GM19043 (cell line): Measurements from ENCODE around the gene IL1RAPL2.
"Not testable (repeated sequence)": the region's sequence is repeated elsewhere in the genome, so short reads cannot be mapped to it uniquely, and the experiment has no call there.

Source experiments
- ATAC-seq: cut with Tn5 transposase; IDR thresholded peaks from one replicate; pipeline ENCODE4 v1.9.1; 2021; ENCODE audit warnings: low read depth; ENCODE audit not compliant: unreplicated experiment

The IL1RAPL2 gene

GRCh38 chrX:105653891-105654290, 1087.9 kb downstream of the IL1RAPL2 start:
- no peak for ATAC-seq

- ATAC-seq: no peak
Measured at GRCh38 chrX:105658136-105658535, 1092.1 kb downstream of the IL1RAPL2 start.

- no peak for ATAC-seq
Measured at GRCh38 chrX:105662248-105662647, 1096.2 kb downstream of the IL1RAPL2 start.

- ATAC-seq: no peak
Measured at GRCh38 chrX:105664243-105664642, 1098.2 kb downstream of the IL1RAPL2 start.

- ATAC-seq: not testable (repeated sequence)
Measured at GRCh38 chrX:105684288-105684687, 1118.3 kb downstream of the IL1RAPL2 start.

GRCh38 chrX:105694839-105695238, 1128.8 kb downstream of the IL1RAPL2 start:
- ATAC-seq: no peak

GRCh38 chrX:105695451-105695850, 1129.5 kb downstream of the IL1RAPL2 start:
- no peak for ATAC-seq

- no peak for ATAC-seq
Measured at GRCh38 chrX:105696870-105697269, 1130.9 kb downstream of the IL1RAPL2 start.

- no peak for ATAC-seq
Measured at GRCh38 chrX:105697984-105698781, 1132.2 kb downstream of the IL1RAPL2 start.

GRCh38 chrX:105700331-105700730, 1134.3 kb downstream of the IL1RAPL2 start:
- no peak for ATAC-seq

- no peak for ATAC-seq
Measured at GRCh38 chrX:105701310-105702052, 1135.5 kb downstream of the IL1RAPL2 start.

- no peak for ATAC-seq
Measured at GRCh38 chrX:105703876-105704275, 1137.9 kb downstream of the IL1RAPL2 start.

GRCh38 chrX:105706041-105706440, 1140.0 kb downstream of the IL1RAPL2 start:
- ATAC-seq: no peak

GRCh38 chrX:105711805-105712204, 1145.8 kb downstream of the IL1RAPL2 start:
- no peak for ATAC-seq

GRCh38 chrX:105715746-105716145, 1149.7 kb downstream of the IL1RAPL2 start:
- ATAC-seq: no peak

GRCh38 chrX:105723966-105724735, 1158.2 kb downstream of the IL1RAPL2 start:
- ATAC-seq: no peak

- no peak for ATAC-seq
Measured at GRCh38 chrX:105725228-105725627, 1159.2 kb downstream of the IL1RAPL2 start.

GRCh38 chrX:105738162-105738561, 1172.2 kb downstream of the IL1RAPL2 start:
- ATAC-seq: no peak

GRCh38 chrX:105744291-105744690, 1178.3 kb downstream of the IL1RAPL2 start:
- no peak for ATAC-seq

- ATAC-seq: no peak
Measured at GRCh38 chrX:105744946-105745345, 1178.9 kb downstream of the IL1RAPL2 start.

- no peak for ATAC-seq
Measured at GRCh38 chrX:105745863-105746262, 1179.9 kb downstream of the IL1RAPL2 start.
